GM12878 (cell line): Measurements from ENCODE around the gene IQUB. TPM values are rescaled to one million over a fixed set of nuclear protein-coding genes. Genes with fewer than 3 reads are reported as not detected.
A peak's percentile ranks its signal among the peaks of the same experiment; 100 is the strongest.

Source experiments
- ATAC-seq: fragments of 200-7000 bp; cut with Tn5 transposase; 3 replicates; pipeline ENCODE4 v1.9.1; 2020; ENCODE audit warnings: mild to moderate bottlenecking, moderate library complexity
- BruUV-seq: library from RNA; stranded (reverse); fragments of 400-500 nt; replicated peaks from 2 replicates; lab custom pipeline; 2021; lab: Mats Ljungman, UMichigan
- CTCF ChIA-PET: fragments of 300-600 bp; sonication (Branson Sonifier 250); formaldehyde crosslinking; extraction: SDS; loops from one replicate; lab custom pipeline; 2021; ENCODE audit warnings: inconsistent platforms; lab: Yijun Ruan, JAX
- POLR2A ChIA-PET: fragments of 350-600 bp; formaldehyde crosslinking; extraction: SDS; loops from one replicate; lab custom pipeline; 2021; ENCODE audit warnings: inconsistent platforms; lab: Charles Lee
- RAD21 ChIA-PET: fragments of 300-600 bp; sonication (Branson Sonifier 250); formaldehyde crosslinking; loops from one replicate; lab custom pipeline; 2023; ENCODE audit warnings: antibody characterized with exemption; ENCODE audit not compliant: unreplicated experiment; lab: Charles Lee
- SMC1A ChIA-PET: fragments of 300-600 bp; sonication (Branson Sonifier 250); formaldehyde crosslinking; loops from one replicate; lab custom pipeline; 2023; ENCODE audit not compliant: unreplicated experiment, uncharacterized antibody; lab: Charles Lee
- DNase-seq: peaks from one replicate; pipeline ENCODE4 v3.0.0-alpha.2; 2011; ENCODE audit warnings: low read depth, low spot score
- FAIRE-seq: peaks from 3 replicates; lab custom pipeline; 2011; peaks lifted over from hg19 to GRCh38; lab: Jason Lieb, UNC
- H2AFZ ChIP-seq: 2 replicates; pipeline ENCODE4 v1.6.0; 2011; ENCODE audit warnings: low read depth, low read length, control low read depth; ENCODE audit not compliant: control insufficient read depth
- H3K27ac ChIP-seq: 2 replicates; pipeline ENCODE4 v1.5.1; 2011; ENCODE audit warnings: control low read depth; ENCODE audit not compliant: control insufficient read depth, insufficient read depth
- H3K27me3 ChIP-seq, 2 experiments: replicated peaks in 1 of 2; 2 replicates each; pipeline versions ENCODE4 v1.6.0 to v1.6.1; 2011; ENCODE audit warnings: low read length in 1 of 2; ENCODE audit not compliant: control insufficient read depth in 2 of 2, insufficient read depth in 2 of 2
- H3K36me3 ChIP-seq, 2 experiments: 2 replicates each; pipeline ENCODE4 v1.5.1; 2011; ENCODE audit warnings: low read length in 1 of 2; ENCODE audit not compliant: control insufficient read depth in 2 of 2, insufficient read depth in 2 of 2
- H3K4me1 ChIP-seq: 2 replicates; pipeline ENCODE4 v1.6.1; 2011; ENCODE audit warnings: mild to moderate bottlenecking, low read length, moderate library complexity, mixed read lengths; ENCODE audit not compliant: control insufficient read depth, insufficient read depth
- H3K4me2 ChIP-seq: 2 replicates; pipeline ENCODE4 v1.6.0; 2011; ENCODE audit warnings: control low read depth; ENCODE audit not compliant: control insufficient read depth, insufficient read depth
- H3K4me3 ChIP-seq: fragments of 200-600 bp; sonication (generic); 2 replicates; pipeline ENCODE4 v1.5.1; 2016
- H3K79me2 ChIP-seq: 2 replicates; pipeline ENCODE4 v1.6.0; 2011; ENCODE audit warnings: low read length; ENCODE audit not compliant: control insufficient read depth, insufficient read depth
- H3K9ac ChIP-seq: 2 replicates; pipeline ENCODE4 v1.8.0; 2011; ENCODE audit warnings: low read length, control low read depth, mixed read lengths; ENCODE audit not compliant: control insufficient read depth, insufficient read depth
- H3K9me3 ChIP-seq: replicated peaks from 3 replicates; pipeline ENCODE4 v1.5.1; 2011; ENCODE audit warnings: mild to moderate bottlenecking, low read length; ENCODE audit not compliant: control insufficient read depth, insufficient read depth
- H4K20me1 ChIP-seq: 2 replicates; pipeline ENCODE4 v1.6.0; 2011; ENCODE audit not compliant: control insufficient read depth, insufficient read depth
- ATF7 ChIP-seq: fragments of 450-650 bp; IDR thresholded peaks from 2 replicates; pipeline ENCODE4 v1.6.1; 2016; ENCODE audit warnings: low read depth, mild to moderate bottlenecking
- CBX5 ChIP-seq: sonication (generic); IDR thresholded peaks from 2 replicates; pipeline ENCODE4 v1.6.1; 2016; ENCODE audit warnings: low read depth, moderate library complexity, mild to moderate bottlenecking, inconsistent platforms
- CEBPZ ChIP-seq: fragments of 150-350 bp; IDR thresholded peaks from 2 replicates; pipeline ENCODE4 v1.6.1; 2016; ENCODE audit warnings: low read depth, low read length
- ESRRA ChIP-seq: IDR thresholded peaks from 2 replicates; pipeline ENCODE4 v1.6.1; 2012; ENCODE audit warnings: mild to moderate bottlenecking, low read length, improper control_type of control experiment
- HDAC2 ChIP-seq: fragments of 200-600 bp; sonication (generic); IDR thresholded peaks from 2 replicates; pipeline ENCODE4 v1.6.1; 2017
- KDM1A ChIP-seq: fragments of 200-600 bp; sonication (generic); IDR thresholded peaks from 2 replicates; pipeline ENCODE4 v1.6.1; 2016; ENCODE audit warnings: borderline replicate concordance
- NFIC ChIP-seq: IDR thresholded peaks from 2 replicates; pipeline ENCODE4 v1.6.1; 2012; ENCODE audit warnings: low read depth, mild to moderate bottlenecking, inconsistent platforms, low read length, moderate library complexity
- NFYB ChIP-seq: IDR thresholded peaks from 2 replicates; pipeline ENCODE4 v1.6.1; 2011; ENCODE audit warnings: low read depth, mild to moderate bottlenecking, low read length, improper control_type of control experiment, moderate library complexity; ENCODE audit not compliant: insufficient read depth
- NR2C2 ChIP-seq: IDR thresholded peaks from 2 replicates; pipeline ENCODE4 v1.6.1; 2011; ENCODE audit warnings: borderline replicate concordance, low read depth; ENCODE audit not compliant: control insufficient read depth, insufficient read length
- SMAD5 ChIP-seq: IDR thresholded peaks from 2 replicates; pipeline ENCODE4 v1.6.1; 2016; ENCODE audit warnings: antibody characterized with exemption, low read depth
- WGBS: methylation state at CpG from one replicate; pipeline ENCODE4 v1.1.6; 2016; ENCODE audit warnings: low lambda C conversion rate; ENCODE audit not compliant: insufficient replicate concordance, insufficient coverage; ENCODE audit errors: missing lambda C conversion rate; 5-methylcytosine and 5-hydroxymethylcytosine counted together
- in situ Hi-C: fragments of 300-500 bp; cut with MboI; formaldehyde crosslinking; loops from 9 replicates; pipeline ENCODE4 v1.14.3; 2018; ENCODE audit warnings: mixed read lengths
- intact Hi-C: fragments of 100-400 bp; cut with micrococcal nuclease; formaldehyde crosslinking; loops from one replicate; pipeline ENCODE4 v1.14.2; 2022; ENCODE audit not compliant: unreplicated experiment
- polyA plus RNA-seq, 11 experiments: library from polyadenylated mRNA; depleted of rRNA in 4 of 11; unstranded in 6 of 11; stranded (reverse) in 5 of 11; fragments of >200 nt; fragmentation: Nextera tagmentation in 4 of 11; fragmentation: Illumina TruSeq in 1 of 11; extraction: Ambion mirVana in 4 of 11; extraction: Trizol in 1 of 11; gene quantifications; 1 replicate in 1 of 11; 2 replicates in 10 of 11; pipeline versions ENCODE4 v1.2.1 to v1.2.3, GENCODE V29; 2011 to 2016; ENCODE audit warnings: inconsistent platforms in 2 of 11, missing spikeins in 2 of 11, low read depth in 1 of 11
- total RNA-seq, 4 experiments: library from RNA; depleted of rRNA in 3 of 4; stranded (reverse); fragments of >200 nt in 3 of 4; fragmentation: Illumina TruSeq in 1 of 4; extraction: Trizol in 1 of 4; gene quantifications; 2 replicates each; pipeline versions ENCODE4 v1.2.1 to v1.2.3, GENCODE V29; 2013 to 2021
- TF ChIP-seq, protein P1 (sequence below): fragments of 450-650 bp; IDR thresholded peaks from 2 replicates; pipeline ENCODE4 v1.6.1; 2017; ENCODE audit warnings: antibody characterized with exemption, mild to moderate bottlenecking, moderate library complexity
- TF ChIP-seq, protein P2 (sequence below): fragments of 450-650 bp; IDR thresholded peaks from 2 replicates; pipeline ENCODE4 v1.6.1; 2016; ENCODE audit warnings: mild to moderate bottlenecking, moderate library complexity, borderline replicate concordance

IQUB gene
- total and polyA plus RNA-seq, 10 of the 15 experiments (the other 5 are each of a cell fraction or from before 2014, with no cell fraction given): 0.04 to 0.08 TPM; not detected in 8

DNA sequence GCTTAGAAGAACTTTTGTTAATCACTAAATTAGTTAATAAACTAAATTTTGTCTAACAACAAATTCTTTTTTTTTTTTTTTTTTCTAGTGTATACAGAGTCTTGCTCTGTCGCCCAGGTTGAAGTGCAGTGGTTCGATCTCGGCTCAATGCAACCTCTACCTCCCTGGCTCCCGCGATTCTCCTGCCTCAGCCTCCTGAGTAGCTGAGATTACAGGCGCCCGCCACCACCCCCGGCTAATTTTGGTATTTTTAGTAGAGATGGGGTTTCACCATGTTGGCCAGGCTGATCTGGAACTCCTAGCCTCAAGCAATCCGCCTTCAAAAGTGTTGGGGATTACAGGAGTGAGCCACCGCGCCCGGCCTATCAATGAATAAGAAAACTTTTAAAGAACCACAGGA is 1.1 kb upstream of the IQUB start:
- Histone ChIP-seq H3K9me3 (no peaks in the 10 kb centered on the region), H3K4me1 (no peaks in the 10 kb centered on the region), H3K9ac (no peak overlapping the region), H3K36me3 (no peaks in the 10 kb centered on the region; a peak in 1 of 4 replicates), H2AFZ (no peak overlapping the region), H3K27me3 (peaks cover 0 to 3% of the 10 kb centered on the region in 2 experiments; a peak in 1 of 4 replicates), H4K20me1 (no peaks in the 10 kb centered on the region), H3K4me2 (0 out of 2 replicates have a peak overlapping the region, but pooled peaks have one; percentile 26), H3K27ac (no peak overlapping the region), H3K79me2 (no peaks in the 10 kb centered on the region), H3K4me3 (peak overlapping the region; percentile 63; the same call in 1 of the 2 replicates)
- in situ Hi-C loops: no loop called here
- RAD21 ChIA-PET: interaction anchor here (1.0 kb wide), 1 partner anchor 41 kb away, joined by 3 read pairs; no protein-coding TSS in a partner anchor
- DNase-seq (no peak), ATAC-seq (no peak), FAIRE-seq (no peak)
- CTCF ChIA-PET: interaction anchor here (0.8 to 3.0 kb wide), 4 partner anchors 9 to 42 kb away, joined by 3 to 27 read pairs (median 8); partner anchors contain the start of gene NDUFA5
- WGBS: 95% methylated on average over 11 of the region's 12 CpGs
- SMC1A ChIA-PET: interaction anchor here (0.9 to 1.4 kb wide), 3 partner anchors 18 to 41 kb away, joined by 4 read pairs; no protein-coding TSS in a partner anchor
- BruUV-seq: no TSS peak
- intact Hi-C loops: loop anchor here (1.0 to 5.0 kb wide), 2 partner anchors 22 to 212 kb away; partner anchors contain the start of genes NDUFA5 and WASL
- POLR2A ChIA-PET: interaction anchor here (0.6 to 1.7 kb wide), 3 partner anchors 22 to 269 kb away, joined by 3 to 6 read pairs (median 5); partner anchors contain the start of gene NDUFA5
- TF ChIP-seq HDAC2 (no peak), NFIC (no peak), NR2C2 (no peak), NFYB (no peak), ATF7 (no peak), SMAD5 (no peak), CEBPZ (no peak), KDM1A (no peak), CBX5 (no peak), ESRRA (no peak)
- TF ChIP-seq, protein P1, sequence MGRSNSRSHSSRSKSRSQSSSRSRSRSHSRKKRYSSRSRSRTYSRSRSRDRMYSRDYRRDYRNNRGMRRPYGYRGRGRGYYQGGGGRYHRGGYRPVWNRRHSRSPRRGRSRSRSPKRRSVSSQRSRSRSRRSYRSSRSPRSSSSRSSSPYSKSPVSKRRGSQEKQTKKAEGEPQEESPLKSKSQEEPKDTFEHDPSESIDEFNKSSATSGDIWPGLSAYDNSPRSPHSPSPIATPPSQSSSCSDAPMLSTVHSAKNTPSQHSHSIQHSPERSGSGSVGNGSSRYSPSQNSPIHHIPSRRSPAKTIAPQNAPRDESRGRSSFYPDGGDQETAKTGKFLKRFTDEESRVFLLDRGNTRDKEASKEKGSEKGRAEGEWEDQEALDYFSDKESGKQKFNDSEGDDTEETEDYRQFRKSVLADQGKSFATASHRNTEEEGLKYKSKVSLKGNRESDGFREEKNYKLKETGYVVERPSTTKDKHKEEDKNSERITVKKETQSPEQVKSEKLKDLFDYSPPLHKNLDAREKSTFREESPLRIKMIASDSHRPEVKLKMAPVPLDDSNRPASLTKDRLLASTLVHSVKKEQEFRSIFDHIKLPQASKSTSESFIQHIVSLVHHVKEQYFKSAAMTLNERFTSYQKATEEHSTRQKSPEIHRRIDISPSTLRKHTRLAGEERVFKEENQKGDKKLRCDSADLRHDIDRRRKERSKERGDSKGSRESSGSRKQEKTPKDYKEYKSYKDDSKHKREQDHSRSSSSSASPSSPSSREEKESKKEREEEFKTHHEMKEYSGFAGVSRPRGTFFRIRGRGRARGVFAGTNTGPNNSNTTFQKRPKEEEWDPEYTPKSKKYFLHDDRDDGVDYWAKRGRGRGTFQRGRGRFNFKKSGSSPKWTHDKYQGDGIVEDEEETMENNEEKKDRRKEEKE: no peak
- TF ChIP-seq, protein P2, sequence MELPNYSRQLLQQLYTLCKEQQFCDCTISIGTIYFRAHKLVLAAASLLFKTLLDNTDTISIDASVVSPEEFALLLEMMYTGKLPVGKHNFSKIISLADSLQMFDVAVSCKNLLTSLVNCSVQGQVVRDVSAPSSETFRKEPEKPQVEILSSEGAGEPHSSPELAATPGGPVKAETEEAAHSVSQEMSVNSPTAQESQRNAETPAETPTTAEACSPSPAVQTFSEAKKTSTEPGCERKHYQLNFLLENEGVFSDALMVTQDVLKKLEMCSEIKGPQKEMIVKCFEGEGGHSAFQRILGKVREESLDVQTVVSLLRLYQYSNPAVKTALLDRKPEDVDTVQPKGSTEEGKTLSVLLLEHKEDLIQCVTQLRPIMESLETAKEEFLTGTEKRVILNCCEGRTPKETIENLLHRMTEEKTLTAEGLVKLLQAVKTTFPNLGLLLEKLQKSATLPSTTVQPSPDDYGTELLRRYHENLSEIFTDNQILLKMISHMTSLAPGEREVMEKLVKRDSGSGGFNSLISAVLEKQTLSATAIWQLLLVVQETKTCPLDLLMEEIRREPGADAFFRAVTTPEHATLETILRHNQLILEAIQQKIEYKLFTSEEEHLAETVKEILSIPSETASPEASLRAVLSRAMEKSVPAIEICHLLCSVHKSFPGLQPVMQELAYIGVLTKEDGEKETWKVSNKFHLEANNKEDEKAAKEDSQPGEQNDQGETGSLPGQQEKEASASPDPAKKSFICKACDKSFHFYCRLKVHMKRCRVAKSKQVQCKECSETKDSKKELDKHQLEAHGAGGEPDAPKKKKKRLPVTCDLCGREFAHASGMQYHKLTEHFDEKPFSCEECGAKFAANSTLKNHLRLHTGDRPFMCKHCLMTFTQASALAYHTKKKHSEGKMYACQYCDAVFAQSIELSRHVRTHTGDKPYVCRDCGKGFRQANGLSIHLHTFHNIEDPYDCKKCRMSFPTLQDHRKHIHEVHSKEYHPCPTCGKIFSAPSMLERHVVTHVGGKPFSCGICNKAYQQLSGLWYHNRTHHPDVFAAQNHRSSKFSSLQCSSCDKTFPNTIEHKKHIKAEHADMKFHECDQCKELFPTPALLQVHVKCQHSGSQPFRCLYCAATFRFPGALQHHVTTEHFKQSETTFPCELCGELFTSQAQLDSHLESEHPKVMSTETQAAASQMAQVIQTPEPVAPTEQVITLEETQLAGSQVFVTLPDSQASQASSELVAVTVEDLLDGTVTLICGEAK: no peak
